H9 (cell line): Measurements from ENCODE around the gene PUM2. TPM values are rescaled to one million over a fixed set of nuclear protein-coding genes. Genes with fewer than 3 reads are reported as not detected.

ENCODE experiments used
- DNase-seq: peaks from one replicate; pipeline ENCODE4 v3.0.0-alpha.2; 2017
- H2AFZ ChIP-seq: one replicate; pipeline ENCODE4 v1.6.1; 2013; ENCODE audit warnings: mild to moderate bottlenecking, low read length, control low read depth, moderate library complexity
- H2AK5ac ChIP-seq: 2 replicates; pipeline ENCODE4 v1.6.1; 2013; ENCODE audit warnings: low read length, control low read depth, mixed read lengths; ENCODE audit not compliant: insufficient read length
- H2BK120ac ChIP-seq: one replicate; pipeline ENCODE4 v1.6.1; 2013; ENCODE audit warnings: low read depth, mild to moderate bottlenecking, low read length, control low read depth, inconsistent platforms; ENCODE audit not compliant: poor library complexity, severe bottlenecking
- H2BK12ac ChIP-seq: 2 replicates; pipeline ENCODE4 v1.6.1; 2013; ENCODE audit warnings: low read length, control low read depth, mixed read lengths, low read depth; ENCODE audit not compliant: insufficient read length
- H2BK15ac ChIP-seq: 2 replicates; pipeline ENCODE4 v1.6.1; 2013; ENCODE audit warnings: low read depth, low read length, control low read depth
- H2BK20ac ChIP-seq: one replicate; pipeline ENCODE4 v1.6.1; 2013; ENCODE audit warnings: low read depth, mild to moderate bottlenecking, low read length, control low read depth, inconsistent platforms; ENCODE audit not compliant: poor library complexity, severe bottlenecking
- H2BK5ac ChIP-seq: 2 replicates; pipeline ENCODE4 v1.6.1; 2013; ENCODE audit warnings: low read length, control low read depth, mixed read lengths; ENCODE audit not compliant: insufficient read length
- H3K14ac ChIP-seq: 2 replicates; pipeline ENCODE4 v1.6.1; 2013; ENCODE audit warnings: low read length, control low read depth; ENCODE audit not compliant: insufficient read depth
- H3K18ac ChIP-seq: 2 replicates; pipeline ENCODE4 v1.6.1; 2013; ENCODE audit warnings: low read depth, mild to moderate bottlenecking, mixed read lengths, low read length, control low read depth; ENCODE audit not compliant: insufficient read length
- H3K23ac ChIP-seq: 2 replicates; pipeline ENCODE4 v1.6.1; 2013; ENCODE audit warnings: low read length, control low read depth, mixed read lengths, low read depth; ENCODE audit not compliant: insufficient read length
- H3K23me2 ChIP-seq: 2 replicates; pipeline ENCODE4 v1.6.1; 2013; ENCODE audit warnings: low read depth, mild to moderate bottlenecking, mixed read lengths, low read length, control low read depth; ENCODE audit not compliant: insufficient read length, poor library complexity, severe bottlenecking
- H3K27ac ChIP-seq: 2 replicates; pipeline ENCODE4 v1.5.1; 2013; ENCODE audit warnings: low read length, control low read depth, mixed read lengths, low read depth; ENCODE audit not compliant: insufficient read length
- H3K27me3 ChIP-seq: 2 replicates; pipeline ENCODE4 v1.6.1; 2013; ENCODE audit warnings: low read length, control low read depth, inconsistent platforms; ENCODE audit not compliant: insufficient read depth
- H3K4ac ChIP-seq: 2 replicates; pipeline ENCODE4 v1.6.1; 2013; ENCODE audit warnings: low read depth, mild to moderate bottlenecking, control low read depth, inconsistent platforms, low read length, moderate library complexity
- H3K4me1 ChIP-seq: 2 replicates; pipeline ENCODE4 v1.6.1; 2013; ENCODE audit warnings: low read length, control low read depth, inconsistent platforms; ENCODE audit not compliant: insufficient read depth
- H3K4me2 ChIP-seq: 2 replicates; pipeline ENCODE4 v1.6.1; 2013; ENCODE audit warnings: low read length, control low read depth, mixed read lengths; ENCODE audit not compliant: insufficient read length, insufficient read depth
- H3K56ac ChIP-seq: 2 replicates; pipeline ENCODE4 v1.6.1; 2013; ENCODE audit warnings: low read depth, mild to moderate bottlenecking, mixed read lengths, low read length, control low read depth; ENCODE audit not compliant: insufficient read length
- H3K79me1 ChIP-seq: 2 replicates; pipeline ENCODE4 v1.6.1; 2013; ENCODE audit warnings: low read depth, mild to moderate bottlenecking, moderate library complexity, low read length, control low read depth, inconsistent platforms; ENCODE audit not compliant: insufficient read depth, poor library complexity, severe bottlenecking
- H3K79me2 ChIP-seq: 2 replicates; pipeline ENCODE4 v1.6.1; 2013; ENCODE audit warnings: low read length, control low read depth, inconsistent platforms; ENCODE audit not compliant: insufficient read depth
- H3K9ac ChIP-seq: 2 replicates; pipeline ENCODE4 v1.6.1; 2013; ENCODE audit warnings: low read length, control low read depth, mixed read lengths; ENCODE audit not compliant: insufficient read length; ENCODE audit errors: extremely low read depth
- H3K9me3 ChIP-seq: one replicate; pipeline ENCODE4 v1.6.1; 2013; ENCODE audit warnings: low read depth, low read length, inconsistent platforms; ENCODE audit not compliant: control insufficient read depth
- H3T11ph ChIP-seq: one replicate; pipeline ENCODE4 v1.6.1; 2013; ENCODE audit warnings: mild to moderate bottlenecking, low read length, control low read depth, inconsistent platforms
- H4K20me1 ChIP-seq: one replicate; pipeline ENCODE4 v1.6.1; 2013; ENCODE audit not compliant: control insufficient read depth, insufficient read length, insufficient read depth
- H4K5ac ChIP-seq: 2 replicates; pipeline ENCODE4 v1.6.1; 2013; ENCODE audit warnings: low read depth, mild to moderate bottlenecking, mixed read lengths, low read length, control low read depth; ENCODE audit not compliant: insufficient read length
- H4K8ac ChIP-seq: replicated peaks from 2 replicates; pipeline ENCODE4 v1.6.1; 2013; ENCODE audit warnings: low read length, control low read depth, mixed read lengths, low read depth; ENCODE audit not compliant: insufficient read length
- H4K91ac ChIP-seq: 2 replicates; pipeline ENCODE4 v1.6.1; 2013; ENCODE audit warnings: low read depth, mild to moderate bottlenecking, moderate library complexity, mixed read lengths, low read length, control low read depth; ENCODE audit not compliant: insufficient read length
- H3K27ac Mint-ChIP-seq, 3 experiments: 2 replicates in 2 of 3; 3 replicates in 1 of 3; pipeline ENCODE4 v1.8.0; 2020 to 2021; ENCODE audit warnings: mixed read lengths in 3 of 3, mild to moderate bottlenecking in 1 of 3, moderate library complexity in 1 of 3
- H3K27me3 Mint-ChIP-seq: 2 replicates; pipeline ENCODE4 v1.8.0; 2021; ENCODE audit warnings: low read depth, mild to moderate bottlenecking, moderate library complexity, mixed read lengths
- H3K36me3 Mint-ChIP-seq, 3 experiments: 2 replicates in 2 of 3; 3 replicates in 1 of 3; pipeline ENCODE4 v1.8.0; 2020 to 2021; ENCODE audit warnings: low read depth in 3 of 3, mixed read lengths in 3 of 3; ENCODE audit not compliant: insufficient read depth in 1 of 3
- H3K4me1 Mint-ChIP-seq, 2 experiments: 2 replicates each; pipeline ENCODE4 v1.8.0; 2020; ENCODE audit warnings: mixed read lengths in 2 of 2
- H3K4me3 Mint-ChIP-seq, 2 experiments: 2 replicates in 1 of 2; 3 replicates in 1 of 2; pipeline ENCODE4 v1.8.0; 2020 to 2021; ENCODE audit warnings: mild to moderate bottlenecking in 2 of 2, mixed read lengths in 2 of 2, moderate library complexity in 1 of 2
- H3K9me3 Mint-ChIP-seq, 2 experiments: 2 replicates in 1 of 2; 3 replicates in 1 of 2; pipeline ENCODE4 v1.8.0; 2020; ENCODE audit warnings: mild to moderate bottlenecking in 2 of 2, mixed read lengths in 2 of 2, moderate library complexity in 1 of 2
- CTCF ChIP-seq: fragments of 200-600 bp; sonication (generic); conservative IDR thresholded peaks from 3 replicates; pipeline ENCODE4 v1.8.0; 2021; ENCODE audit warnings: antibody characterized with exemption, mild to moderate bottlenecking
- WGBS: extraction: QIAGEN DNeasy Blood & Tissue Kit; methylation state at CpG from one replicate; pipeline ENCODE4 v1.1.7; 2013; ENCODE audit warnings: missing lambda C conversion rate, low lambda C conversion rate, mixed read lengths; ENCODE audit not compliant: insufficient read length; ENCODE audit errors: extremely low coverage; 5-methylcytosine and 5-hydroxymethylcytosine counted together
- total RNA-seq: library from RNA; stranded (reverse); gene quantifications from 2 replicates; pipeline ENCODE4 v1.2.1, GENCODE V29; 2021

The PUM2 gene
- total RNA-seq, 1 experiment from 2014 or later: 96.6 TPM

GRCh38 chr2:20398956-20399567, 48.4 kb upstream of the PUM2 start:
- Histone ChIP-seq H3K79me1 (no peaks in the 10 kb centered on the region), H3K18ac (no peak overlapping the region), H2BK15ac (no peak overlapping the region; the same call in 1 of the 2 replicates), H3K4me2 (no peak overlapping the region), H2BK120ac (no peak overlapping the region), H2BK12ac (no peak overlapping the region), H3K4ac (no peak overlapping the region), H3K14ac (no peak overlapping the region), H4K5ac (no peak overlapping the region), H3K56ac (no peak overlapping the region), H3K9ac (no peak overlapping the region), H4K91ac (no peak overlapping the region), H4K20me1 (no peaks in the 10 kb centered on the region), H3K79me2 (no peaks in the 10 kb centered on the region), H3K23me2 (no peaks in the 10 kb centered on the region), H2BK5ac (no peak overlapping the region), H4K8ac (no peak overlapping the region), H3K27ac (no peak overlapping the region), H3K23ac (no peak overlapping the region), H3K9me3 (no peaks in the 10 kb centered on the region), H2AK5ac (no peak overlapping the region), H2AFZ (no peak overlapping the region), H3K4me1 (no peaks in the 10 kb centered on the region), H3T11ph (no peak overlapping the region), H3K27me3 (no peaks in the 10 kb centered on the region), H2BK20ac (no peak overlapping the region)
- no peak for TF ChIP-seq CTCF
- Mint-ChIP-seq H3K4me3 (no peak overlapping the region), H3K27me3 (peaks cover 16% of the 10 kb centered on the region), H3K4me1 (peaks cover 0 to 3% of the 10 kb centered on the region in 2 experiments; a peak in 1 of 4 replicates), H3K27ac (peak overlapping the region in 1 of 3 experiments; percentile 25; a peak in 1 of 7 replicates), H3K36me3 (no peaks in the 10 kb centered on the region), H3K9me3 (no peaks in the 10 kb centered on the region)
- WGBS: no CpG with 5 or more reads among the region's 7 CpGs
- DNase-seq: no peak
